ENCODE measurements around the gene INSL3. TPM values are rescaled to one million over a fixed set of nuclear protein-coding genes. Genes with fewer than 3 reads are reported as not detected.

Gene INSL3
- polyA plus RNA-seq, 1 donor from 2014 or later = not detected

- Histone ChIP-seq H4K20me1 (ENCODE audit: insufficient read depth) (no peaks in the 10 kb centered on the region), H3K27me3 (ENCODE audit: insufficient read depth, low read depth, low read length) (no peaks in the 10 kb centered on the region), H3K9me3 (ENCODE audit: low read length) (no peaks in the 10 kb centered on the region), H3K27ac (ENCODE audit: low read length) (no peak overlapping the region), H3K36me3 (ENCODE audit: insufficient read depth, low read length) (no peaks in the 10 kb centered on the region), H3F3A (ENCODE audit: insufficient read depth, low read length, poor library complexity, severe bottlenecking) (no peaks in the 10 kb centered on the region), H3K4me3 (ENCODE audit: low read length) (no peak overlapping the region), H2AFZ (ENCODE audit: low read depth, low read length) (no peak overlapping the region), H3K4me2 (ENCODE audit: low read length) (no peak overlapping the region), H3K9me2 (ENCODE audit: insufficient read depth, low read length) (no peaks in the 10 kb centered on the region), H3K9ac (ENCODE audit: low read length) (no peak overlapping the region), H3K79me2 (replicated peaks; ENCODE audit: insufficient read depth, low read length) (no peaks in the 10 kb centered on the region)
- no peak for TF ChIP-seq SMC3 (conservative IDR thresholded peaks at IDR 0.05; ENCODE audit: poor library complexity)
- TF ChIP-seq TAF1 (IDR thresholded peaks at IDR 0.05; ENCODE audit: low read depth) = no peak
- no peak for TF ChIP-seq EP300 (conservative IDR thresholded peaks at IDR 0.05; ENCODE audit: poor library complexity, severe bottlenecking)
- no peak for TF ChIP-seq REST (IDR thresholded peaks at IDR 0.05; ENCODE audit: borderline replicate concordance)
- no peak for TF ChIP-seq CTCF (IDR thresholded peaks at IDR 0.05; ENCODE audit: poor library complexity, severe bottlenecking)
- TF ChIP-seq POLR2AphosphoS5 (IDR thresholded peaks at IDR 0.05) = no peak
- no peak for TF ChIP-seq EZH2 (IDR thresholded peaks at IDR 0.05; ENCODE audit: borderline replicate concordance, insufficient read depth, low read length, poor library complexity, severe bottlenecking)
- TF ChIP-seq MXI1 (conservative IDR thresholded peaks at IDR 0.05; ENCODE audit: poor library complexity, severe bottlenecking) = no peak
- no peak for TF ChIP-seq RAD21 (conservative IDR thresholded peaks at IDR 0.05)
These were observed 11.3 kb upstream of the INSL3 start for GRCh38 chr19:17832443-17833208.

GRCh38 chr19:17831419-17831888 is 10.1 kb upstream of the INSL3 start:
- H2AFZ ChIP-seq (ENCODE audit: low read depth, low read length) = no peak overlapping the region
- peak overlapping the region; percentile 12 for H3K9ac ChIP-seq (ENCODE audit: low read length)
- no peaks in the 10 kb centered on the region for H3K36me3 ChIP-seq (ENCODE audit: insufficient read depth, low read length)
- TF ChIP-seq EP300 (conservative IDR thresholded peaks at IDR 0.05; ENCODE audit: poor library complexity, severe bottlenecking) (no peak), REST (IDR thresholded peaks at IDR 0.05; ENCODE audit: borderline replicate concordance) (no peak), MXI1 (conservative IDR thresholded peaks at IDR 0.05; ENCODE audit: poor library complexity, severe bottlenecking) (no peak), POLR2AphosphoS5 (IDR thresholded peaks at IDR 0.05) (no peak), SMC3 (conservative IDR thresholded peaks at IDR 0.05; ENCODE audit: poor library complexity) (no peak), CTCF (IDR thresholded peaks at IDR 0.05; ENCODE audit: poor library complexity, severe bottlenecking) (no peak), TAF1 (IDR thresholded peaks at IDR 0.05; ENCODE audit: low read depth) (no peak), RAD21 (conservative IDR thresholded peaks at IDR 0.05) (no peak), EZH2 (IDR thresholded peaks at IDR 0.05; ENCODE audit: borderline replicate concordance, insufficient read depth, low read length, poor library complexity, severe bottlenecking) (no peak)
- no peaks in the 10 kb centered on the region for H3K27me3 ChIP-seq (ENCODE audit: insufficient read depth, low read depth, low read length)
- H4K20me1 ChIP-seq (ENCODE audit: insufficient read depth) = no peaks in the 10 kb centered on the region
- H3K79me2 ChIP-seq (replicated peaks; ENCODE audit: insufficient read depth, low read length) = no peaks in the 10 kb centered on the region
- H3K9me3 ChIP-seq (ENCODE audit: low read length) = no peaks in the 10 kb centered on the region
- no peak overlapping the region for H3K27ac ChIP-seq (ENCODE audit: low read length)
- H3K4me3 ChIP-seq (ENCODE audit: low read length) = peak overlapping the region; percentile 58
- H3F3A ChIP-seq (ENCODE audit: insufficient read depth, low read length, poor library complexity, severe bottlenecking) = no peaks in the 10 kb centered on the region
- H3K9me2 ChIP-seq (ENCODE audit: insufficient read depth, low read length) = no peaks in the 10 kb centered on the region
- no peak overlapping the region for H3K4me2 ChIP-seq (ENCODE audit: low read length)
